Right atrium auricular region (tissue), 2 donors: ENCODE data around the gene TNS3. TPM values are rescaled to one million over a fixed set of nuclear protein-coding genes. Genes with fewer than 3 reads are reported as not detected.
A peak's percentile ranks its signal among the peaks of the same experiment; 100 is the strongest.

Source experiments
- DNase-seq: peaks from one replicate; pipeline ENCODE4 v3.0.0-alpha.2; 2019; ENCODE audit warnings: low spot score
- H3K27ac ChIP-seq, 2 donors: fragments of 200-600 bp; sonication (generic); 1 replicate in 1 of 2; 2 replicates in 1 of 2; pipeline ENCODE4 v1.5.1; 2016 to 2019
- H3K27me3 ChIP-seq, 2 donors: fragments of 200-600 bp; sonication (generic); one replicate each; pipeline versions ENCODE4 v1.5.1 to v1.6.0; 2017 to 2019
- H3K36me3 ChIP-seq: fragments of 200-600 bp; sonication (generic); one replicate; pipeline ENCODE4 v1.5.1; 2016
- H3K4me1 ChIP-seq, 2 donors: fragments of 200-600 bp; sonication (generic); one replicate each; pipeline versions ENCODE4 v1.5.1 to v1.6.0; 2017 to 2019
- H3K4me3 ChIP-seq, 2 donors: fragments of 200-600 bp; sonication (generic); 1 replicate in 1 of 2; 2 replicates in 1 of 2; pipeline ENCODE4 v1.5.1; 2017 to 2019; ENCODE audit warnings: mild to moderate bottlenecking in 1 of 2, moderate library complexity in 1 of 2
- H3K9me3 ChIP-seq, 2 donors: fragments of 200-600 bp; sonication (generic); one replicate each; pipeline ENCODE4 v1.5.1; 2019
- total RNA-seq, 2 donors: library from RNA; depleted of rRNA; stranded (reverse); fragments of >200 nt; gene quantifications; one replicate each; pipeline ENCODE4 v1.1.0, GENCODE V29; 2016
- TF ChIP-seq, protein P1 (sequence below), 2 donors: fragments of 200-600 bp; sonication (generic); IDR thresholded peaks; one replicate each; pipeline ENCODE4 v1.5.1; 2019; ENCODE audit warnings: antibody characterized with exemption in 2 of 2

Gene TNS3
- total RNA-seq, 2 donors from 2014 or later: 39.7 to 44.4 TPM

DNA sequence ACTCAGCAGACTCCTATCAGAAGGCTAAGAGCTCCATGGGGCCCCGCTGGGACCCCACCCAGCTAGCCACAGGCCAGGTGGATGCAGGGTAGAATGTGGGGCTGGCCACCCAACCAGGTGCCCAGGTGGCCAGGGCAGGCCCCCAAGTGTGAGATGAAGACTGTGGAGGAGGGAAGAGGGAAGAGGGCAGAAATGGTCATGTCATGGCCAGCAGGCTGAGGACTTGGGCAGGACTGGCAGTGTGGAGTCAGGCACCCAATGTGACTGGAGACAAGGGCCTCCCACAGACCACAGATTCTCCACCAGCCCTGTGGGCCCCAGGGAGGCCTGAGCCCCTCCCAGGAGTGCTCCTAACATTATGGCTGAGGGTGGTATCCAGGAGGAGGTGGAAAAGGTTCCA, 141.6 kb downstream of the TNS3 start:
- no peak for DNase-seq
- H3K27me3 ChIP-seq: no peaks in the 10 kb centered on the region
- no peak overlapping the region for H3K27ac ChIP-seq
- peaks cover 0 to 20% of the 10 kb centered on the region in 2 donors for H3K4me1 ChIP-seq
- TF ChIP-seq, protein P1, sequence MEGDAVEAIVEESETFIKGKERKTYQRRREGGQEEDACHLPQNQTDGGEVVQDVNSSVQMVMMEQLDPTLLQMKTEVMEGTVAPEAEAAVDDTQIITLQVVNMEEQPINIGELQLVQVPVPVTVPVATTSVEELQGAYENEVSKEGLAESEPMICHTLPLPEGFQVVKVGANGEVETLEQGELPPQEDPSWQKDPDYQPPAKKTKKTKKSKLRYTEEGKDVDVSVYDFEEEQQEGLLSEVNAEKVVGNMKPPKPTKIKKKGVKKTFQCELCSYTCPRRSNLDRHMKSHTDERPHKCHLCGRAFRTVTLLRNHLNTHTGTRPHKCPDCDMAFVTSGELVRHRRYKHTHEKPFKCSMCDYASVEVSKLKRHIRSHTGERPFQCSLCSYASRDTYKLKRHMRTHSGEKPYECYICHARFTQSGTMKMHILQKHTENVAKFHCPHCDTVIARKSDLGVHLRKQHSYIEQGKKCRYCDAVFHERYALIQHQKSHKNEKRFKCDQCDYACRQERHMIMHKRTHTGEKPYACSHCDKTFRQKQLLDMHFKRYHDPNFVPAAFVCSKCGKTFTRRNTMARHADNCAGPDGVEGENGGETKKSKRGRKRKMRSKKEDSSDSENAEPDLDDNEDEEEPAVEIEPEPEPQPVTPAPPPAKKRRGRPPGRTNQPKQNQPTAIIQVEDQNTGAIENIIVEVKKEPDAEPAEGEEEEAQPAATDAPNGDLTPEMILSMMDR (IDR thresholded peaks at IDR 0.05): no peak
- no peaks in the 10 kb centered on the region for H3K9me3 ChIP-seq
- no peak overlapping the region for H3K4me3 ChIP-seq
- H3K36me3 ChIP-seq: peaks cover 17% of the 10 kb centered on the region

DNA sequence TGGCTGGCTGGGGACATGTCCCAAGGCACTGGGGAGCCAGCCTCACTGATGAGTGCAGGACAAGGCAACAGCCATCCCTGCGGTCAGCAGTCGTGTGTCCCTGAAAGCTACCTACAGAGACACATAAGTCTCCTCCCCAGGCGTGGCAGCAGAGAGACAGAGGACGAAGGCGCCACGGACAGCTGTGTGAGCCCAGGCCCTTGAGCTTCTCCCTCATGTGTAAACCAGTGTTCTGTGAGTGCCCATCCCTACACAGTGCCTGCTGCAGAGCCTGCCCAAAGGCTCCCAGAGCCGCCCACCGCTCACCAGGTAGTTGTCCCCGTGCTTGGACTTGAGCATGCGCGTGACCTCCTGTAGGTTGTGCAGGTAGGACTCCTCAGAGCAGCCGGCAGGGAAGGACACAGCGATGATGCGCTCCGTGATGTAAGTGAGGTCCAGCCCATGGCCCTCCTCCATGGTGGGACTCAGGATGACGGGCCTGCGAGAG, 142.7 kb downstream of the TNS3 start:
- TF ChIP-seq, protein P1 (IDR thresholded peaks at IDR 0.05): no peak
- H3K36me3 ChIP-seq: peaks cover 26% of the 10 kb centered on the region

DNA sequence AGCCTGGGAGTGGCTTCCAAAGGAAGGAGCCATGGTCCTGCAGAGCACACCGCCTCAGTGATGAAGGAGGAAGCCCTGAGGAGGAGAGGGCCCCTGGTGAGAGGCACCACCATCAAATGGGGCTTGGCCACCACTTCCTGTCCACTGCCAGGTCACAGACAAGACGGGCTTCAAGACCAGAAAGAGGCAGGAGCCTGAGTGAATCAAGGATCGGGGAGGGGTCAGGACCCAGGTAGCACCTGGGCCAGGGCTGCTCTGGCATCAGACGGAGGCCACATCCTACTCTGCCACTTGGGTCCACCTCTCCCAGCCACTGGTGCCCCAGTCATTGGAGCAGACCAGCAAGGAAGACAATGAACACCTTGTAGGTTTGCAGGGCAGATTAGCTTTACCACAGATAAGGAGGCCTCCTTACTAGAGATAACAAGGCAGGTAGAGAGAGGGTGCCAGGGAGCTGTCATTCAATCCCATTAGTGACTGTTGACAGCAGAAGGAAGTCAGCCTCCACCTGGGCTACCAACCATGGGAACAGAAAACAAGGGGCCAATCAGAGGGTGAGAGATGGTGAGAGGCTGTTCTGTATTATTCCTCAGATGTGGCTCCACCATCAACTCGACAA, 143.4 kb downstream of the TNS3 start:
- H3K4me3 ChIP-seq: no peak overlapping the region
- peaks cover 26% of the 10 kb centered on the region for H3K36me3 ChIP-seq
- no peak overlapping the region for H3K27ac ChIP-seq
- DNase-seq: no peak
- peaks cover 0 to 13% of the 10 kb centered on the region in 2 donors for H3K4me1 ChIP-seq
- no peaks in the 10 kb centered on the region for H3K27me3 ChIP-seq
- TF ChIP-seq, protein P1 (IDR thresholded peaks at IDR 0.05): no peak
- H3K9me3 ChIP-seq: no peaks in the 10 kb centered on the region

More for the DNA sequence above, 142.7 kb downstream of the TNS3 start:
- H3K27ac ChIP-seq: no peak overlapping the region
- no peak overlapping the region for H3K4me3 ChIP-seq
- H3K4me1 ChIP-seq: peaks cover 0 to 13% of the 10 kb centered on the region in 2 donors
- no peak for DNase-seq
- no peaks in the 10 kb centered on the region for H3K27me3 ChIP-seq
- no peaks in the 10 kb centered on the region for H3K9me3 ChIP-seq

DNA sequence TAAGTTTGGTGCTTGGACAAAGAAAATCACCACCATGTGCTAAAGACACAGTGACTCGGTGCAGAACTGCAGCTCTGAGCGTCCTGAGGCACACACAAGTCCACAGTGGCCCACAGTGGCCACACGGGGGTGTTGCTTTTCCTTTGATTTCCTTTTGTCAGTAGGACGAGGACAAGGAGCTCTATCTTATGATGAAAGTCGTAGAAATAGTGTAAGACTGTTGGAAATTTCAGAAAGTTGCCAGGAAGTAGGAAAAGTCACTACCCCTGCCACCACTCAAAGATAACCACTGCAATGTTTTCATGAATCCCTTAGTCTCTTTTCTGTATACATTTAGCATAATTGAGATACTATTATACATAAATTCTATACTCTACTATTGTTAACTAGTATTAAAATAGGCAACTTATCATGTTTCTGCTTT, 146.0 kb downstream of the TNS3 start:
- Histone ChIP-seq H3K27me3 (no peaks in the 10 kb centered on the region), H3K4me1 (peaks cover 0 to 4% of the 10 kb centered on the region in 2 donors), H3K4me3 (no peak overlapping the region), H3K27ac (no peak overlapping the region), H3K36me3 (peaks cover 26% of the 10 kb centered on the region), H3K9me3 (no peaks in the 10 kb centered on the region)
- TF ChIP-seq, protein P1 (IDR thresholded peaks at IDR 0.05): peak; percentile 48 to 88
- DNase-seq: peak; percentile 76

DNA sequence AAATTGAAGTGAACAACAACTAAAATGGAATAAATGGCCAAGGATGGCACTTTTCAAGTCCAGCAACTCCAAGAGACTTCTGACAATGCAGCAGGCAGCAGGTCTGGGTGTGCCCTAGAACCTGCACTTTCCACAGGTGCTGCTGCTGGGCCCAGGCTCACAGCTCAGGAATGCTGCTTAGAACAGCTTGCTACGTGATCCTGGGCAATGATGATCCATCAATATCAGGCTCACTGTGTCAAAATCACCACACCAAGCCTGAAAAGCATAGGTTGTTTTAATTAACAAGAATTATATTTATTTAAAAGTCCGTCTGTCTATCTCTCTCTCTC, 148.4 kb downstream of the TNS3 start:
- Histone ChIP-seq H3K4me1 (peaks cover 0 to 9% of the 10 kb centered on the region in 2 donors), H3K9me3 (no peaks in the 10 kb centered on the region), H3K27ac (no peak overlapping the region), H3K36me3 (peaks cover 16% of the 10 kb centered on the region), H3K27me3 (no peaks in the 10 kb centered on the region), H3K4me3 (no peak overlapping the region)
- no peak for DNase-seq
- TF ChIP-seq, protein P1 (IDR thresholded peaks at IDR 0.05): no peak
